Epithelial cell of proximal tubule (primary cell): ENCODE measurements around the gene KCNC2. TPM values are rescaled to one million over a fixed set of nuclear protein-coding genes. Genes with fewer than 3 reads are reported as not detected.

ENCODE experiments used
- DNase-seq: peaks from one replicate; pipeline ENCODE4 v3.0.0-alpha.2; 2011; ENCODE audit warnings: low read depth
- H3K4me3 ChIP-seq: 2 replicates; pipeline ENCODE4 v1.5.1; 2011; ENCODE audit warnings: low read depth, mild to moderate bottlenecking, low read length
- CTCF ChIP-seq: conservative IDR thresholded peaks from 2 replicates; pipeline ENCODE4 v1.5.1; 2012; ENCODE audit warnings: low read depth, mild to moderate bottlenecking, low read length
- total RNA-seq: library from RNA; depleted of rRNA; stranded (reverse); fragments of >200 nt; gene quantifications from 2 replicates; pipeline ENCODE4 v1.2.3, GENCODE V29; 2015

Gene KCNC2
- total RNA-seq, 1 donor from 2014 or later: not detected

GRCh38 chr12:75137896-75138295 is 71.7 kb downstream of the KCNC2 start:
- TF ChIP-seq CTCF: no peak
- DNase-seq: no peak
- no peak overlapping the region for H3K4me3 ChIP-seq

GRCh38 chr12:75135026-75135425 is 74.6 kb downstream of the KCNC2 start:
- DNase-seq: no peak
- no peak overlapping the region for H3K4me3 ChIP-seq
- TF ChIP-seq CTCF: no peak

GRCh38 chr12:75130811-75131210 is 78.8 kb downstream of the KCNC2 start:
- no peak for TF ChIP-seq CTCF
- no peak for DNase-seq
- no peak overlapping the region for H3K4me3 ChIP-seq

GRCh38 chr12:75129275-75129674 is 80.4 kb downstream of the KCNC2 start:
- no peak for DNase-seq
- no peak overlapping the region for H3K4me3 ChIP-seq
- TF ChIP-seq CTCF: no peak

- DNase-seq: no peak
Observed at GRCh38 chr12:75121036-75121705, 88.5 kb downstream of the KCNC2 start.

GRCh38 chr12:75120311-75120711 is 89.3 kb downstream of the KCNC2 start:
- no peak overlapping the region for H3K4me3 ChIP-seq
- DNase-seq: no peak

More at GRCh38 chr12:75121036-75121705, 88.5 kb downstream of the KCNC2 start:
- no peak overlapping the region for H3K4me3 ChIP-seq
- no peak for TF ChIP-seq CTCF

More at GRCh38 chr12:75120311-75120711, 89.3 kb downstream of the KCNC2 start:
- TF ChIP-seq CTCF: no peak
